ENCODE data around the gene SNAI1. TPM values are rescaled to one million over a fixed set of nuclear protein-coding genes. Genes with fewer than 3 reads are reported as not detected.

SNAI1 gene
- polyA plus RNA-seq, result 0.63 TPM

GRCh38 chr20:49982346-49983122, at the start of gene SNAI1:
Gene SNAI1 (plus strand): TSS chr20:49982980. CDS start chr20:49983060, 80 bp downstream.
- Mint-ChIP-seq H3K9me3 (no peaks in the 10 kb centered on the region), H3K27ac (peak within 1 kb of the TSS; percentile 59 to 95 (median 73)), H3K4me1 (peaks cover 3 to 12% (median 4%) of the 10 kb centered on the region in 3 donors), H3K4me3 (peak within 1 kb of the TSS; percentile 60 to 92 (median 80)), H3K27me3 (peaks cover 2% of the 10 kb centered on the region), H3K36me3 (no peaks in the 10 kb centered on the region)

GRCh38 chr20:49935746-49936152, 47.0 kb upstream of the SNAI1 start:
- Mint-ChIP-seq H3K4me1 (peaks cover 35 to 39% (median 36%) of the 10 kb centered on the region in 3 donors), H3K36me3 (peaks cover 1% of the 10 kb centered on the region), H3K4me3 (peak overlapping the region; percentile 96 to 98 (median 96)), H3K27me3 (no peaks in the 10 kb centered on the region), H3K9me3 (no peaks in the 10 kb centered on the region), H3K27ac (peak overlapping the region; percentile 93 to 96 (median 96))

- Mint-ChIP-seq H3K27ac (peak within 1 kb of the TSS; percentile 93 to 96 (median 96)), H3K4me3 (peak within 1 kb of the TSS; percentile 96 to 98 (median 96)), H3K27me3 (no peaks in the 10 kb centered on the region), H3K9me3 (no peaks in the 10 kb centered on the region), H3K36me3 (peaks cover 4% of the 10 kb centered on the region), H3K4me1 (peaks cover 38 to 44% (median 41%) of the 10 kb centered on the region in 3 donors)
Observed at GRCh38 chr20:49936153-49937026, 46.4 kb upstream of the SNAI1 start, which contains the start of gene RNF114. Gene RNF114 (plus strand): TSS chr20:49936397. CDS start chr20:49936413, 16 bp downstream.

- Mint-ChIP-seq H3K27me3 (no peaks in the 10 kb centered on the region), H3K4me1 (peaks cover 42 to 45% (median 43%) of the 10 kb centered on the region in 3 donors), H3K9me3 (no peaks in the 10 kb centered on the region), H3K27ac (peak overlapping the region; percentile 93 to 96 (median 95)), H3K4me3 (peak overlapping the region; percentile 96 to 98 (median 96)), H3K36me3 (peaks cover 4% of the 10 kb centered on the region)
Observed at GRCh38 chr20:49937027-49937929, 45.5 kb upstream of the SNAI1 start.

- peak overlapping the region; percentile 50 to 93 (median 75) for H3K27ac Mint-ChIP-seq
- peaks cover 4% of the 10 kb centered on the region for H3K36me3 Mint-ChIP-seq
- no peaks in the 10 kb centered on the region for H3K27me3 Mint-ChIP-seq
Observed at GRCh38 chr20:49938173-49939163, 44.3 kb upstream of the SNAI1 start.

GRCh38 chr20:49941456-49941855, 41.3 kb upstream of the SNAI1 start:
- Mint-ChIP-seq H3K27me3 (no peaks in the 10 kb centered on the region), H3K27ac (peak overlapping the region in 2 of 3 donors; percentile 53 to 82), H3K9me3 (no peaks in the 10 kb centered on the region), H3K4me3 (peak overlapping the region in 1 of 4 donors; percentile 45), H3K36me3 (peaks cover 3% of the 10 kb centered on the region), H3K4me1 (peaks cover 37 to 38% (median 38%) of the 10 kb centered on the region in 3 donors)

More at GRCh38 chr20:49938173-49939163, 44.3 kb upstream of the SNAI1 start:
- H3K9me3 Mint-ChIP-seq, result no peaks in the 10 kb centered on the region
- peaks cover 43 to 48% (median 44%) of the 10 kb centered on the region in 3 donors for H3K4me1 Mint-ChIP-seq
- peak overlapping the region; percentile 23 to 98 (median 92) for H3K4me3 Mint-ChIP-seq

GRCh38 chr20:49942303-49942702, 40.5 kb upstream of the SNAI1 start:
- no peak overlapping the region for H3K27ac Mint-ChIP-seq
- peaks cover 3% of the 10 kb centered on the region for H3K36me3 Mint-ChIP-seq
- no peak overlapping the region for H3K4me3 Mint-ChIP-seq
- H3K27me3 Mint-ChIP-seq, result no peaks in the 10 kb centered on the region
- H3K9me3 Mint-ChIP-seq, result no peaks in the 10 kb centered on the region
- peaks cover 30 to 33% (median 31%) of the 10 kb centered on the region in 3 donors for H3K4me1 Mint-ChIP-seq

GRCh38 chr20:49942942-49943341, 39.8 kb upstream of the SNAI1 start:
- Mint-ChIP-seq H3K36me3 (peaks cover 3% of the 10 kb centered on the region), H3K27me3 (no peaks in the 10 kb centered on the region), H3K27ac (no peak overlapping the region), H3K4me1 (peaks cover 23 to 26% (median 25%) of the 10 kb centered on the region in 3 donors), H3K4me3 (no peak overlapping the region), H3K9me3 (no peaks in the 10 kb centered on the region)

- Mint-ChIP-seq H3K36me3 (peaks cover 5% of the 10 kb centered on the region), H3K27me3 (no peaks in the 10 kb centered on the region), H3K4me1 (peaks cover 8 to 11% (median 9%) of the 10 kb centered on the region in 3 donors), H3K4me3 (no peak overlapping the region), H3K27ac (no peak overlapping the region), H3K9me3 (no peaks in the 10 kb centered on the region)
Observed at GRCh38 chr20:49945306-49945700, 37.5 kb upstream of the SNAI1 start.

- Mint-ChIP-seq H3K27ac (no peak overlapping the region), H3K4me3 (no peak overlapping the region), H3K9me3 (no peaks in the 10 kb centered on the region), H3K4me1 (peaks cover 8 to 11% (median 9%) of the 10 kb centered on the region in 3 donors), H3K27me3 (no peaks in the 10 kb centered on the region), H3K36me3 (peaks cover 8% of the 10 kb centered on the region)
Observed at GRCh38 chr20:49945701-49946477, 36.9 kb upstream of the SNAI1 start.

- Mint-ChIP-seq H3K36me3 (peaks cover 5% of the 10 kb centered on the region), H3K4me3 (no peak overlapping the region), H3K4me1 (peaks cover under 1 to 5% (median 1%) of the 10 kb centered on the region in 3 donors), H3K9me3 (no peaks in the 10 kb centered on the region), H3K27me3 (no peaks in the 10 kb centered on the region), H3K27ac (no peak overlapping the region)
Observed at GRCh38 chr20:49948178-49948577, 34.6 kb upstream of the SNAI1 start.

GRCh38 chr20:49948809-49949507, 33.8 kb upstream of the SNAI1 start:
- H3K27me3 Mint-ChIP-seq, result no peaks in the 10 kb centered on the region
- H3K4me3 Mint-ChIP-seq, result no peak overlapping the region
- no peaks in the 10 kb centered on the region for H3K9me3 Mint-ChIP-seq
- H3K27ac Mint-ChIP-seq, result no peak overlapping the region
- H3K4me1 Mint-ChIP-seq, result peaks cover 0 to 5% (median 1%) of the 10 kb centered on the region in 3 donors
- H3K36me3 Mint-ChIP-seq, result peaks cover 5% of the 10 kb centered on the region
